ENCODE measurements around the gene IL20RB. TPM values are rescaled to one million over a fixed set of nuclear protein-coding genes. Genes with fewer than 3 reads are reported as not detected.
A peak's percentile ranks its signal among the peaks of the same experiment; 100 is the strongest.

IL20RB gene
- total and polyA plus RNA-seq, 2 of the 4 experiments (the other 2 are of a cell fraction), result 0.72 to 0.97 TPM

DNA sequence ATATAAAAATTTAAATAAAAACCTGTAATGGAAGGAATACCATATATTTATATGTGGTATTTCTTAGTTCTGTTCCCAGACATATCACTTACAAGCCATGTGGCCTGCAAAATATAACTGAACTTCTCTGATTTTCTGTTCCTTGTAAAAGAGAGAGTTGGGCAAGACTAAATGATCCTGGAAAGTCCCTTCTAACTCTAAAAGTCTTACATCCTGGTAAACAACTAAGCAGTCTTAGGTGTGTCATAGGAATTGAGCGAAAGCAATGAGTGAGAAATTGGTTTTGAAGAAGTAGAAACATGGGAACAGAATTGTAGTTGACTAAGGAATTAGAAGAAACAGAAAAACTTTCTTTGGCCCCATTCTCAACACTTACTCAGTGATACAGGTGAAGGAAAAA, 25.3 kb upstream of the IL20RB start:
- Histone ChIP-seq H3K9ac (ENCODE audit: low read depth, low read length) (no peak overlapping the region), H3K56ac (ENCODE audit: extremely low read depth, insufficient read depth, low read length) (no peak overlapping the region), H2BK15ac (ENCODE audit: low read depth, low read length) (no peak overlapping the region), H4K91ac (ENCODE audit: insufficient read depth, low read depth, low read length) (no peak overlapping the region), H3K23ac (ENCODE audit: low read depth, low read length) (no peak overlapping the region), H3K27ac (ENCODE audit: insufficient read depth, low read length) (no peak overlapping the region), H3K4me2 (ENCODE audit: low read depth, low read length) (no peak overlapping the region), H2BK20ac (ENCODE audit: low read depth, low read length) (no peak overlapping the region), H4K8ac (ENCODE audit: low read depth in 2 of 2, low read length in 2 of 2) (no peak overlapping the region), H3K36me3 (ENCODE audit: control insufficient read depth, insufficient read depth, low read length) (peaks cover 10% of the 10 kb centered on the region), H2AFZ (replicated peaks; ENCODE audit: low read length, poor library complexity) (no peak overlapping the region), H2BK5ac (ENCODE audit: low read depth, low read length, poor library complexity, severe bottlenecking) (no peak overlapping the region), H3K79me1 (ENCODE audit: low read depth in 1 of 2, low read length in 2 of 2) (peaks cover 10 to 52% of the 10 kb centered on the region in 2 experiments), H3K9me3 (ENCODE audit: control insufficient read depth, insufficient read depth, low read length) (no peaks in the 10 kb centered on the region), H3K4ac (ENCODE audit: low read depth, low read length) (no peak overlapping the region), H3K18ac (ENCODE audit: low read depth, low read length) (no peak overlapping the region), H2BK120ac (ENCODE audit: low read depth, low read length) (no peak overlapping the region), H3K9me1 (ENCODE audit: insufficient read depth, low read length) (peaks cover 8% of the 10 kb centered on the region), H3K4me1 (ENCODE audit: control insufficient read depth, insufficient read depth, low read length) (0 out of 2 replicates have a peak, but pooled peaks cover 2% of the 10 kb centered on the region), H3K27me3 (ENCODE audit: control insufficient read depth, insufficient read depth, low read length) (no peaks in the 10 kb centered on the region), H2AK9ac (replicated peaks; ENCODE audit: low read depth, low read length, poor library complexity) (no peak overlapping the region), H3K4me3 (ENCODE audit: insufficient read depth, low read depth, low read length) (no peak overlapping the region), H2AK5ac (ENCODE audit: low read depth, low read length) (no peak overlapping the region), H4K20me1 (ENCODE audit: insufficient read depth, low read length) (no peaks in the 10 kb centered on the region; the same call in 1 of the 2 replicates), H4K5ac (ENCODE audit: low read depth, low read length) (no peak overlapping the region), H3K14ac (replicated peaks; ENCODE audit: low read depth, low read length) (no peak overlapping the region)
- intact Hi-C loops (cut with micrococcal nuclease), result no loop called here
- ATAC-seq (ENCODE audit: low read depth) (no peak), DNase-seq (peak; percentile 62)
- in situ Hi-C loops (cut with MboI; ENCODE audit: low sequenced_read_pairs), result no loop called here
- TF ChIP-seq BHLHE40 (IDR thresholded peaks at IDR 0.05; ENCODE audit: low read depth, low read length) (no peak), MXI1 (IDR thresholded peaks at IDR 0.05; ENCODE audit: borderline replicate concordance, low read depth, low read length) (no peak), CEBPB (IDR thresholded peaks at IDR 0.05; ENCODE audit: low read depth, low read length) (peak; percentile 40; the same call in 1 of the 2 replicates), RAD21 (IDR thresholded peaks at IDR 0.05; ENCODE audit: low read length) (no peak), RCOR1 (IDR thresholded peaks at IDR 0.05; ENCODE audit: insufficient replicate concordance, low read length) (no peak)
- TF ChIP-seq, protein P1, sequence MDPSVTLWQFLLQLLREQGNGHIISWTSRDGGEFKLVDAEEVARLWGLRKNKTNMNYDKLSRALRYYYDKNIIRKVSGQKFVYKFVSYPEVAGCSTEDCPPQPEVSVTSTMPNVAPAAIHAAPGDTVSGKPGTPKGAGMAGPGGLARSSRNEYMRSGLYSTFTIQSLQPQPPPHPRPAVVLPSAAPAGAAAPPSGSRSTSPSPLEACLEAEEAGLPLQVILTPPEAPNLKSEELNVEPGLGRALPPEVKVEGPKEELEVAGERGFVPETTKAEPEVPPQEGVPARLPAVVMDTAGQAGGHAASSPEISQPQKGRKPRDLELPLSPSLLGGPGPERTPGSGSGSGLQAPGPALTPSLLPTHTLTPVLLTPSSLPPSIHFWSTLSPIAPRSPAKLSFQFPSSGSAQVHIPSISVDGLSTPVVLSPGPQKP (IDR thresholded peaks at IDR 0.05; ENCODE audit: borderline replicate concordance, low read depth, low read length), result no peak
- ChIA-PET CTCF (no interaction called here), POLR2A (ENCODE audit: unreplicated experiment) (no interaction called here)
- no TSS peak for BruUV-seq (replicated peaks)
- WGBS, 2 experiments (ENCODE audit: extremely low coverage in 2 of 2, insufficient read length in 1 of 2), result no CpG with 5 or more reads among the region's 1 CpG
- dilution Hi-C loops (cut with HindIII; ENCODE audit: low sequenced_read_pairs, unreplicated experiment), result no loop called here

All from IMR-90 (cell line).